HFF-Myc (cell line): ENCODE measurements around the gene E2F2.

Source experiments
- DNase-seq: peaks from one replicate; pipeline ENCODE4 v3.0.0-alpha.2; 2011; ENCODE audit warnings: low read depth; ENCODE audit errors: extremely low read depth
- H3K4me3 ChIP-seq: replicated peaks from 2 replicates; pipeline ENCODE4 v1.5.1; 2011; ENCODE audit warnings: low read depth, mild to moderate bottlenecking, control low read depth, low read length
- CTCF ChIP-seq: IDR thresholded peaks from 2 replicates; pipeline ENCODE4 v1.5.1; 2012; ENCODE audit warnings: mild to moderate bottlenecking, low read depth, low read length, control low read depth; ENCODE audit errors: missing control alignments

Gene E2F2

GRCh38 chr1:23475134-23475628 lies 55.9 kb downstream of the E2F2 start:
- no peak for TF ChIP-seq CTCF
- DNase-seq, result peak; percentile 86
- no peak overlapping the region for H3K4me3 ChIP-seq

- H3K4me3 ChIP-seq, result no peak overlapping the region
- no peak for DNase-seq
- TF ChIP-seq CTCF, result no peak
Measured at GRCh38 chr1:23473037-23473800, 57.8 kb downstream of the E2F2 start.

GRCh38 chr1:23472351-23473036 lies 58.5 kb downstream of the E2F2 start:
- DNase-seq, result no peak
- no peak for TF ChIP-seq CTCF
- H3K4me3 ChIP-seq, result no peak overlapping the region

- H3K4me3 ChIP-seq, result no peak overlapping the region
- no peak for TF ChIP-seq CTCF
- DNase-seq, result no peak
Measured at GRCh38 chr1:23471473-23472075, 59.5 kb downstream of the E2F2 start.

GRCh38 chr1:23470282-23471070 lies 60.6 kb downstream of the E2F2 start:
- TF ChIP-seq CTCF, result no peak
- H3K4me3 ChIP-seq, result no peak overlapping the region
- DNase-seq, result no peak

- DNase-seq, result no peak
- TF ChIP-seq CTCF, result no peak
Measured at GRCh38 chr1:23469372-23469982, 61.6 kb downstream of the E2F2 start.

More at GRCh38 chr1:23469372-23469982, 61.6 kb downstream of the E2F2 start:
- no peak overlapping the region for H3K4me3 ChIP-seq
